ENCODE results near the gene FOS. TPM values are rescaled to one million over a fixed set of nuclear protein-coding genes. Genes with fewer than 3 reads are reported as not detected.

The FOS gene
- total and polyA plus RNA-seq, 2 of the 4 experiments (the other 2 are of a cell fraction) = 53.6 to 171 TPM

GRCh38 chr14:75294649-75295033, 16.0 kb downstream of the FOS start:
- intact Hi-C loops (cut with micrococcal nuclease) = loop anchor here (2.0 to 10.0 kb wide), 2 partner anchors 16 to 350 kb away; partner anchors contain the start of gene FOS

More at GRCh38 chr14:75294649-75295033, 16.0 kb downstream of the FOS start:
- 0 out of 2 replicates have a peak, but pooled peaks cover 8% of the 10 kb centered on the region for H3K9me1 ChIP-seq (ENCODE audit: insufficient read depth, low read length)
- H3K23ac ChIP-seq (ENCODE audit: low read depth, low read length) = peak overlapping the region; percentile 81; the same call in 1 of the 2 replicates
- peaks cover 3% of the 10 kb centered on the region; the same call in 1 of the 2 replicates for H3K27me3 ChIP-seq (ENCODE audit: control insufficient read depth, insufficient read depth, low read length)
- H3K27ac ChIP-seq (ENCODE audit: insufficient read depth, low read length) = peak overlapping the region; percentile 87
- H2BK20ac ChIP-seq (ENCODE audit: low read depth, low read length) = peak overlapping the region; percentile 60; the same call in 1 of the 2 replicates
- peaks cover 0 to 4% of the 10 kb centered on the region in 2 experiments; a peak in 1 of 4 replicates for H3K79me1 ChIP-seq (ENCODE audit: low read depth in 1 of 2, low read length in 2 of 2)
- peak overlapping the region; percentile 74 for H3K56ac ChIP-seq (ENCODE audit: extremely low read depth, insufficient read depth, low read length)
- H3K18ac ChIP-seq (ENCODE audit: low read depth, low read length) = peak overlapping the region; percentile 75
- in situ Hi-C loops (cut with MboI; ENCODE audit: low sequenced_read_pairs) = loop anchor here (25.0 kb wide), 1 partner anchor 1743 kb away; the partner anchor contains the start of gene IRF2BPL
- no peaks in the 10 kb centered on the region for H3K36me3 ChIP-seq (ENCODE audit: control insufficient read depth, insufficient read depth, low read length)
- peak overlapping the region; percentile 89 for H3K4me2 ChIP-seq (ENCODE audit: low read depth, low read length)
- BruUV-seq (replicated peaks) = TSS peak; percentile 93
- ChIA-PET POLR2A (ENCODE audit: unreplicated experiment) (no interaction called here), CTCF (interaction anchor here (0.6 to 1.3 kb wide), 4 partner anchors 9 to 174 kb away, joined by 3 to 5 read pairs (median 4); no protein-coding TSS in a partner anchor)
- H2BK5ac ChIP-seq (ENCODE audit: low read depth, low read length, poor library complexity, severe bottlenecking) = peak overlapping the region; percentile 91
- ATAC-seq (ENCODE audit: low read depth) (no peak; the same call in 1 of the 2 replicates), DNase-seq (no peak)
- H4K91ac ChIP-seq (ENCODE audit: insufficient read depth, low read depth, low read length) = peak overlapping the region; percentile 88
- H2AK5ac ChIP-seq (ENCODE audit: low read depth, low read length) = peak overlapping the region; percentile 59
- peak overlapping the region; percentile 85 for H3K4me3 ChIP-seq (ENCODE audit: insufficient read depth, low read depth, low read length)
- peak overlapping the region; percentile 52 for H4K5ac ChIP-seq (ENCODE audit: low read depth, low read length)
- WGBS, 2 experiments (ENCODE audit: extremely low coverage in 2 of 2, insufficient read length in 1 of 2) = 0% methylated on average over 2 of the region's 9 CpGs; no CpG with 5 or more reads in 1 of the 2 experiments
- H3K14ac ChIP-seq (replicated peaks; ENCODE audit: low read depth, low read length) = peak overlapping the region; percentile 86
- 0 out of 2 replicates have a peak, but pooled peaks cover 6% of the 10 kb centered on the region for H4K20me1 ChIP-seq (ENCODE audit: insufficient read depth, low read length)
- H2AK9ac ChIP-seq (replicated peaks; ENCODE audit: low read depth, low read length, poor library complexity) = peak overlapping the region; percentile 97
- peak overlapping the region; percentile 79 for H3K9ac ChIP-seq (ENCODE audit: low read depth, low read length)
- H3K4ac ChIP-seq (ENCODE audit: low read depth, low read length) = peak overlapping the region; percentile 83
- H2BK120ac ChIP-seq (ENCODE audit: low read depth, low read length) = peak overlapping the region; percentile 78
- TF ChIP-seq CTCF (conservative IDR thresholded peaks at IDR 0.05; ENCODE audit: low read depth, low read length) = 0 out of 2 replicates have a peak, but pooled peaks have one; percentile 4
- TF ChIP-seq MXI1 (IDR thresholded peaks at IDR 0.05; ENCODE audit: borderline replicate concordance, low read depth, low read length) = no peak
- TF ChIP-seq POLR2A (IDR thresholded peaks at IDR 0.05; ENCODE audit: low read depth, low read length) = peak; percentile 80; the same call in 1 of the 2 replicates
- TF ChIP-seq MAZ (IDR thresholded peaks at IDR 0.05; ENCODE audit: borderline replicate concordance, low read depth, low read length) = no peak
- TF ChIP-seq CHD1 (IDR thresholded peaks at IDR 0.05; ENCODE audit: low read depth, low read length) = peak; percentile 89; the same call in 1 of the 2 replicates
- H3K9me3 ChIP-seq (ENCODE audit: control insufficient read depth, insufficient read depth, low read length) = no peaks in the 10 kb centered on the region
- H2AFZ ChIP-seq (replicated peaks; ENCODE audit: low read length, poor library complexity) = peak overlapping the region; percentile 100
- dilution Hi-C loops (cut with HindIII; ENCODE audit: low sequenced_read_pairs, unreplicated experiment) = no loop called here
- H4K8ac ChIP-seq (ENCODE audit: low read depth in 2 of 2, low read length in 2 of 2) = peak overlapping the region; percentile 33 to 89
- peaks cover 4% of the 10 kb centered on the region; the same call in 1 of the 2 replicates for H3K4me1 ChIP-seq (ENCODE audit: control insufficient read depth, insufficient read depth, low read length)
- peak overlapping the region; percentile 84; the same call in 1 of the 3 replicates for H2BK15ac ChIP-seq (ENCODE audit: low read depth, low read length)

Measured in IMR-90 (cell line).